Omental fat pad (tissue), 4 donors: Measurements from ENCODE around the gene POR. TPM values are rescaled to one million over a fixed set of nuclear protein-coding genes. Genes with fewer than 3 reads are reported as not detected.

Source experiments
- ATAC-seq: fragments of 150-250 bp; one replicate; pipeline ENCODE4 v1.9.1; 2016; ENCODE audit warnings: mild to moderate bottlenecking, moderate library complexity; ENCODE audit not compliant: low FRiP score
- DNase-seq: peaks from one replicate; pipeline ENCODE4 v3.0.0-alpha.2; 2019; ENCODE audit warnings: low spot score
- total RNA-seq, 4 donors: library from RNA; depleted of rRNA; stranded (reverse); fragments of >200 nt; gene quantifications; one replicate each; pipeline ENCODE4 v1.1.0, GENCODE V29; 2016
- TF ChIP-seq, protein P1 (sequence below), 3 donors: fragments of 450-650 bp; IDR thresholded peaks; one replicate each; pipeline ENCODE4 v1.5.1; 2016 to 2017; ENCODE audit warnings: antibody characterized with exemption in 3 of 3, mild to moderate bottlenecking in 3 of 3, moderate library complexity in 2 of 3

The POR gene
- total RNA-seq, 4 donors from 2014 or later = 105 to 243 (median 150) TPM

DNA sequence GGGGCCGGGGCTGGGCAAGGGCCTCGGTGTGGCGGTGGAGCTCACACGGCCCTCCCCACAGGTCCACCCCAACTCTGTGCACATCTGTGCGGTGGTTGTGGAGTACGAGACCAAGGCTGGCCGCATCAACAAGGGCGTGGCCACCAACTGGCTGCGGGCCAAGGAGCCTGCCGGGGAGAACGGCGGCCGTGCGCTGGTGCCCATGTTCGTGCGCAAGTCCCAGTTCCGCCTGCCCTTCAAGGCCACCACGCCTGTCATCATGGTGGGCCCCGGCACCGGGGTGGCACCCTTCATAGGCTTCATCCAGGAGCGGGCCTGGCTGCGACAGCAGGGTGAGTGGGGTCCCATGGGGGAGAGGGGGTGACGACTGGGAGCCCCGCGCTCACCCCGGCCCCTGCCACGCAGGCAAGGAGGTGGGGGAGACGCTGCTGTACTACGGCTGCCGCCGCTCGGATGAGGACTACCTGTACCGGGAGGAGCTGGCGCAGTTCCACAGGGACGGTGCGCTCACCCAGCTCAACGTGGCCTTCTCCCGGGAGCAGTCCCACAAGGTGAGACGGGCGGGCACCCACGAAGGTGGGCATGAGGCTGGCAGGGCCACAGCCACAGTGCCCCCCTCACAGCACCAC lies 70.7 kb downstream of the POR start:
- DNase-seq = no peak
- TF ChIP-seq, protein P1, sequence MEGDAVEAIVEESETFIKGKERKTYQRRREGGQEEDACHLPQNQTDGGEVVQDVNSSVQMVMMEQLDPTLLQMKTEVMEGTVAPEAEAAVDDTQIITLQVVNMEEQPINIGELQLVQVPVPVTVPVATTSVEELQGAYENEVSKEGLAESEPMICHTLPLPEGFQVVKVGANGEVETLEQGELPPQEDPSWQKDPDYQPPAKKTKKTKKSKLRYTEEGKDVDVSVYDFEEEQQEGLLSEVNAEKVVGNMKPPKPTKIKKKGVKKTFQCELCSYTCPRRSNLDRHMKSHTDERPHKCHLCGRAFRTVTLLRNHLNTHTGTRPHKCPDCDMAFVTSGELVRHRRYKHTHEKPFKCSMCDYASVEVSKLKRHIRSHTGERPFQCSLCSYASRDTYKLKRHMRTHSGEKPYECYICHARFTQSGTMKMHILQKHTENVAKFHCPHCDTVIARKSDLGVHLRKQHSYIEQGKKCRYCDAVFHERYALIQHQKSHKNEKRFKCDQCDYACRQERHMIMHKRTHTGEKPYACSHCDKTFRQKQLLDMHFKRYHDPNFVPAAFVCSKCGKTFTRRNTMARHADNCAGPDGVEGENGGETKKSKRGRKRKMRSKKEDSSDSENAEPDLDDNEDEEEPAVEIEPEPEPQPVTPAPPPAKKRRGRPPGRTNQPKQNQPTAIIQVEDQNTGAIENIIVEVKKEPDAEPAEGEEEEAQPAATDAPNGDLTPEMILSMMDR (IDR thresholded peaks at IDR 0.05) = no peak
- ATAC-seq = no peak

DNA sequence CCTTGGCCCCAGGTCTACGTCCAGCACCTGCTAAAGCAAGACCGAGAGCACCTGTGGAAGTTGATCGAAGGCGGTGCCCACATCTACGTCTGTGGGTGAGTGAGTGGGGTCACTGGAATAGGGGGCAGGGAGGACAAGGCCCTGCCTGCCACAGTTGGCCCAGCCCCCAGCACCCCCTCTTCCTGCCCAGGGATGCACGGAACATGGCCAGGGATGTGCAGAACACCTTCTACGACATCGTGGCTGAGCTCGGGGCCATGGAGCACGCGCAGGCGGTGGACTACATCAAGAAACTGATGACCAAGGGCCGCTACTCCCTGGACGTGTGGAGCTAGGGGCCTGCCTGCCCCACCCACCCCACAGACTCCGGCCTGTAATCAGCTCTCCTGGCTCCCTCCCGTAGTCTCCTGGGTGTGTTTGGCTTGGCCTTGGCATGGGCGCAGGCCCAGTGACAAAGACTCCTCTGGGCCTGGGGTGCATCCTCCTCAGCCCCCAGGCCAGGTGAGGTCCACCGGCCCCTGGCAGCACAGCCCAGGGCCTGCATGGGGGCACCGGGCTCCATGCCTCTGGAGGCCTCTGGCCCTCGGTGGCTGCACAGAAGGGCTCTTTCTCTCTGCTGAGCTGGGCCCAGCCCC lies 71.3 kb downstream of the POR start:
- no peak for ATAC-seq
- TF ChIP-seq, protein P1 (IDR thresholded peaks at IDR 0.05) = no peak
- no peak for DNase-seq

DNA sequence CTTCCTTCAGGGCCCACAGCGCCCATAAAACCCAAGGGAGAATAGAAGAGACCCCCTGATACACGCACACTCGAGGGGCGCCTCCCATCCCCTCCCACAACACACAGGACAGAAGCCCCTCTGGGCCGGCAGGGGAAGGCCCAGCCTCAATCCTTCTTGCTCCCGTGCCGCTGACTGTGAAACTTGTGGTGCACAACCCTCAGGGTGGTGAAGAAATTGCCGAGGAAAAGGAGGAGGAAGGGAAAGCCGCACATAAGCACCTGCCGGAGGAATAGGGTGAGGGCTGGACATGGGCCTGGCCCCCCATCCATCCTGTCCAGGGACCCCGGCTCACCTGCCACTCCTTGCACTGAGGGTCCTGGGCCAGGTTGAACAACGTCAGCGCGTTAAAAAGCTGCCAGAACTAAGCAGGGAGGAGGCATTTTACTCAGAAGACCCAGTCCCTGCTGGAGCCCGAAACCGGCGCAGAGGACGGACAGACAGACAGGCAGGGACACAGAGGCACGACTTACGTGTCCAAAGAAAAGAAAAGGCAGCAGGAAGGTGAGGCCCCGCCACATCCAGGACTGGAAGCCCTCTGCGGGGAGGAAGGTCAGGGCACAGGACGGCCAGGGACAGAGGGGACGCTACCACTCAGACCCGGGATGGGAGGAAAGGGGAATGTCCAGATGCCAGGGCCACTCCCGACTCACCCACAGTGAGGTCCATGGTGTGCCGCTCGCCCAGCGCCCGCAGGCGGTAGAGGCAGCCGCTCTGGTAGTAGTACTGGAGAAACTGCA lies 72.3 kb downstream of the POR start:
- DNase-seq (no peak), ATAC-seq (no peak)
- TF ChIP-seq, protein P1 (IDR thresholded peaks at IDR 0.05) = no peak

DNA sequence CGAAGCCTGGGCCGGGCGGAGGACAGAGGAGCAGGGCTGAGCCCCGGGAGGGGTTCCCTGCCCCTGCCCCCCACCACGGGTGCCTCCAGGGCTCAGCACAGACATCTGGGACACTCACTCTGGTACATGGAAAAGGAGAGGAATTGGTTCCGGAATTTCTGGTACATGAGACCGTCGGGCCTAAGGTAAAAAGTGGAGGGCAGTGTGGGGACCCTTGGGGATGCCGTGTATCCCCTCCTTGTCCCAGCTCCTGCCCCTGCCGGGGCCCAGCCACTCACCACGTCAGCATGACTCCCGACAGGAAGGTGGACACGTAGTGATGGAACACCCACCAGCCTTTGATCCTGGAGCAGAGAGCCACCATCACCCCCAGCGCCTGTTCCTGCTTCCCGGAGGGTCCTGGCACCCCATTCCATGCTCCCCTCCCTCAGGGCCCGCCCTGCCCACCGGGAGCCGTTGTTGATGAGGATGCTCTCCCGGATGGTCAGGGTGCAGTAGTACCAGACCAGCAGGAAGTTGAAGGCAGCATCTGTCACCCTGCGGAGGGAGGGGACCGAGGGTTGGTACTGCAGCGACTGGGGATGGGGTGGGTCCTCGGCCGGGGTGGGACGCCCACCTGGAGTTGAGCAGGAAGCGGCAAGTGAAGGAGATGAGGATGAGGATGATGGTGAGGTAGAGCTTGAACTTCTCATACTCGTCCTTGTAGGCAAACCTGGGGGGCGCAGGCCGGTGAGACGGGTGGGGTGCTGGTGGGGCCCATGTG lies 73.0 kb downstream of the POR start:
- TF ChIP-seq, protein P1 (IDR thresholded peaks at IDR 0.05) = no peak
- DNase-seq (no peak), ATAC-seq (no peak)

DNA sequence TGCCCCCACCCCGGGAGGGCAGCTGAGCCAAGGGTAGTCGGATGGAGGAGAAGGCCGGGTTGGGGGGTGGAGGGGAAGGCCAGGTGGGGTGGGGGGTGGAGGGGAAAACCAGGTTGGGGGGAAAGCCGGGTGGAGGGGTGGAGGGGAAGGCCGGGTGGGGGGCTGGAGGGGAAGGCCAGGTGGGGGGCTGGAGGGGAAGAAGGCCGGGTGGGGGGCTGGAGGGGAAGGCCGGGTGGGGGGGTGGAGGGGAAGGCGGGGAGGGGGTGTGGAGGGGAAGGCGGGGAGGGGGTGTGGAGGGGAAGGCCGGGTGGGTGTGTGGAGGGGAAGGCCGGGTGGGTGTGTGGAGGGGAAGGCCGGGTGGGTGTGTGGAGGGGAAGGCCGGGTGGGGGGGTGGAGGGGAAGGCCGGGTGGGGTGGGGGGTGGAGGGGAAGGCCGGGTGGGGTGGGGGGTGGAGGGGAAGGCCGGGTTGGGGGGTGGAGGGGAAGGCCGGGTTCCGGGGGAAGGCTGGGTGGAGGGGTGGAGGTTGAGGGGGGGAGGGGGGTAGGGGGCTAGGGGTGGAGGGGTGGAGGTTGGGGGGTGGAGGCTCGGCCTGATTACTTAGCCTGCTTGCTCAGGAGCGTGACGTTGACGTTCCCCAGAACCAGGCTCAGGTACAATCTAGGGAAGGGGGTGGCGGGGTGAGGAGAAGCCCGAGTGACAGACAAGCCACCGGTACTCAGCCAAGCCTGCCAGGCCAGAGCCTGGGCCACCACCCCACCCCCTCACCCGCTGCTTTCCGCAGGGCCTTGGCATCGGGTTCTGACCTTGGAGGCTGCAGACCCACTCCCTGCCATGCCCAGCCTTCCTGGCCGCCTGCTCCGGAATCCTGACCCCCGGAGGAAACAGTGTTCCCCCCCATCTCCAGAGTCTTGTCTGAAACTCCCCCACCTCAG lies 73.9 kb downstream of the POR start:
- no peak for DNase-seq
- TF ChIP-seq, protein P1 (IDR thresholded peaks at IDR 0.05) = no peak
- no peak for ATAC-seq
